ENCODE measurements around the gene TSC22D3.

- TF ChIP-seq CTCF (IDR thresholded peaks at IDR 0.05; ENCODE audit: insufficient read depth, low read length, poor library complexity, severe bottlenecking) (no peak), EZH2phosphoT487 (conservative IDR thresholded peaks at IDR 0.05; ENCODE audit: low read length) (no peak)
These were observed 105.5 kb downstream of the TSC22D3 start for GRCh38 chrX:107669885-107670628.

All from SU-DHL-6 (cell line).